ENCODE measurements around the gene KCNK13. TPM values are rescaled to one million over a fixed set of nuclear protein-coding genes. Genes with fewer than 3 reads are reported as not detected.

Gene KCNK13
- total RNA-seq, 1 donor from 2014 or later = not detected

DNA sequence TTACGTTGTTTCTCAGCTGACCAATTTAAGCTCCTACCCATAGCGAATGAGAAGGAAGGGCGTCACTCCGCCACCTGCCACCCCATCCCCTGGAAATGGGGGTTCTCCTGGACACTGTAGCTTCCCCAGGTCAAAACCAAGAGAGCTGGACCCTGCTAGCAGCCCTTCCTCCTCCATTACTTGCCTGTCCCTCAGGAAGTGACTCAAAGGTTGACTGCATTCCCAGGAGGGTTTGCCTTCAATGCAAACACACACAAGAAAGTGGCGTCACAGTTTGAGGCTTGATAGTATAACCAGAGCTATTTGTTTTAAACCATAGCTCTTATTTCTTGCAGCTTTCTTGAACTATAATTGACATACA lies 79.1 kb downstream of the KCNK13 start:
- H3K27me3 Mint-ChIP-seq (ENCODE audit: low read depth) = peaks cover 30% of the 10 kb centered on the region
- no peak for DNase-seq (ENCODE audit: low spot score)
- H3K4me1 Mint-ChIP-seq (ENCODE audit: low read depth) = peaks cover 12% of the 10 kb centered on the region
- H3K27ac Mint-ChIP-seq (ENCODE audit: unreplicated experiment) = no peak overlapping the region
- H3K36me3 Mint-ChIP-seq (ENCODE audit: low read depth) = no peaks in the 10 kb centered on the region
- no peak overlapping the region for H3K4me3 Mint-ChIP-seq (ENCODE audit: unreplicated experiment)
- H3K9me3 Mint-ChIP-seq (ENCODE audit: low read depth) = no peaks in the 10 kb centered on the region
- TF ChIP-seq CTCF (IDR thresholded peaks at IDR 0.05) = no peak

- Mint-ChIP-seq H3K27me3 (ENCODE audit: low read depth) (peaks cover 20% of the 10 kb centered on the region), H3K4me3 (ENCODE audit: unreplicated experiment) (no peak overlapping the region), H3K4me1 (ENCODE audit: low read depth) (no peaks in the 10 kb centered on the region), H3K9me3 (ENCODE audit: low read depth) (peaks cover 4% of the 10 kb centered on the region), H3K27ac (ENCODE audit: unreplicated experiment) (no peak overlapping the region), H3K36me3 (ENCODE audit: low read depth) (peaks cover 2% of the 10 kb centered on the region)
- no peak for DNase-seq (ENCODE audit: low spot score)
- no peak for TF ChIP-seq CTCF (IDR thresholded peaks at IDR 0.05)
Measured at GRCh38 chr14:90153429-90153828, 91.6 kb downstream of the KCNK13 start.

GRCh38 chr14:90154110-90154509 lies 92.3 kb downstream of the KCNK13 start:
- Mint-ChIP-seq H3K4me1 (ENCODE audit: low read depth) (no peaks in the 10 kb centered on the region), H3K36me3 (ENCODE audit: low read depth) (peaks cover 2% of the 10 kb centered on the region), H3K4me3 (ENCODE audit: unreplicated experiment) (no peak overlapping the region), H3K9me3 (ENCODE audit: low read depth) (peaks cover 4% of the 10 kb centered on the region), H3K27me3 (ENCODE audit: low read depth) (peaks cover 19% of the 10 kb centered on the region), H3K27ac (ENCODE audit: unreplicated experiment) (no peak overlapping the region)
- no peak for DNase-seq (ENCODE audit: low spot score)
- no peak for TF ChIP-seq CTCF (IDR thresholded peaks at IDR 0.05)

- Mint-ChIP-seq H3K4me3 (ENCODE audit: unreplicated experiment) (no peak overlapping the region), H3K4me1 (ENCODE audit: low read depth) (no peaks in the 10 kb centered on the region), H3K9me3 (ENCODE audit: low read depth) (peaks cover under 1% of the 10 kb centered on the region), H3K27me3 (ENCODE audit: low read depth) (peaks cover 37% of the 10 kb centered on the region), H3K27ac (ENCODE audit: unreplicated experiment) (no peak overlapping the region), H3K36me3 (ENCODE audit: low read depth) (peaks cover 2% of the 10 kb centered on the region)
- DNase-seq (ENCODE audit: low spot score) = no peak
- no peak for TF ChIP-seq CTCF (IDR thresholded peaks at IDR 0.05)
Measured at GRCh38 chr14:90159146-90159545, 97.4 kb downstream of the KCNK13 start.

GRCh38 chr14:90159688-90160087 lies 97.9 kb downstream of the KCNK13 start:
- Mint-ChIP-seq H3K4me3 (ENCODE audit: unreplicated experiment) (no peak overlapping the region), H3K9me3 (ENCODE audit: low read depth) (peaks cover 5% of the 10 kb centered on the region), H3K4me1 (ENCODE audit: low read depth) (no peaks in the 10 kb centered on the region), H3K27me3 (ENCODE audit: low read depth) (peaks cover 42% of the 10 kb centered on the region), H3K27ac (ENCODE audit: unreplicated experiment) (no peak overlapping the region), H3K36me3 (ENCODE audit: low read depth) (peaks cover 2% of the 10 kb centered on the region)
- no peak for TF ChIP-seq CTCF (IDR thresholded peaks at IDR 0.05)
- no peak for DNase-seq (ENCODE audit: low spot score)
